ENCODE measurements around the gene TTLL11.

- TF ChIP-seq CHD2 (IDR thresholded peaks at IDR 0.05; ENCODE audit: low read length, partially characterized antibody) (no peak), USF1 (IDR thresholded peaks at IDR 0.05; ENCODE audit: borderline replicate concordance, low read depth) (no peak)
These were observed 35.9 kb downstream of the TTLL11 start for GRCh38 chr9:122057211-122057610.

Data from SK-N-SH (cell line).